ENCODE results near the gene CENPT. TPM values are rescaled to one million over a fixed set of nuclear protein-coding genes. Genes with fewer than 3 reads are reported as not detected.

The CENPT gene
- total and polyA plus RNA-seq, 2 of the 13 experiments (the other 11 are each of a cell fraction or from before 2014, with no cell fraction given): 40.9 to 43.3 TPM

DNA sequence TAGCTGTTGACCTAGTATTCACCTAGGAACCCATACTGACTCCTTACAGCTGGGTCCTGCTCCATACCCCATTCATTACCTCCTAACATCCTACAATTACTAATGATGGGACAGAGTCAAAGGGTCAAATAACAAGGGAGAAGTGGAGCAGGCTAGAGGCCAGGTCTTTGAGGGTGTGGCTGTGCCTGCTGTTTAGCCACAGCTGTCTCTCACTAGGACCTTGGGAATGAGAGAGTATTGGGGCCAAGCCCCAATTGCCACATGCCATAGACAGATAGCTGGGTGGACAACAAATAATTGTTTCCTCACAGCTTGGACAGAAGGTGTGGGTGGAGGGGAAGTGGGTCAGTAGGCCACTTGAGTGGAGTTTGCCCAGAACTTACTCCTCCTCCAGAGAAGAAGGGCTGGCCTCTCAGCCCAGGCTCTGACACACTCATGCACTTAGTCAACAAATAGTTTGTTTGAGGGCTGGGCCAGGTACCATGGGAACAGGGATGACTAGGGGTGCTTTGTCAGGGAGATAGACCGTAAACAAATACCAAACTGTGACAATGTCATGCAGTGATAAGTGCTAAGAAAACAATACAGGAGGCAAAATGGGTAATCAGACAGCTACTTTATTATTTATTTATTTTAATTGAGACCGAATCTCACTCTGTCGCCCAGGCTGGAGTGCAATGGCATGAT is 10.2 kb upstream of the CENPT start (continued):
- TF ChIP-seq NPAS2 (CRISPR knock-in tag; IDR thresholded peaks at IDR 0.05; ENCODE audit: borderline replicate concordance) (no peak), CEBPB (IDR thresholded peaks at IDR 0.05; ENCODE audit: borderline replicate concordance, low read depth, low read length) (peak; percentile 80; the same call in 1 of the 2 replicates), FOXK2 (IDR thresholded peaks at IDR 0.05) (0 out of 2 replicates have a peak, but pooled peaks have one; percentile 7), ZSCAN22 (CRISPR knock-in tag; IDR thresholded peaks at IDR 0.05) (no peak), MAFK (conservative IDR thresholded peaks at IDR 0.05 in 1 of 2, IDR thresholded peaks at IDR 0.05 in 1 of 2; ENCODE audit: low read length in 2 of 2) (peak in 1 of 2 experiments; percentile 24; a peak in 2 of 4 replicates), ZNF335 (CRISPR knock-in tag; IDR thresholded peaks at IDR 0.05) (0 out of 2 replicates have a peak, but pooled peaks have one; percentile 24), EHMT2 (IDR thresholded peaks at IDR 0.05; ENCODE audit: borderline replicate concordance, low read depth, low read length) (peak; percentile 26; the same call in 1 of the 2 replicates), ZNF713 (CRISPR knock-in tag; IDR thresholded peaks at IDR 0.05) (0 out of 2 replicates have a peak, but pooled peaks have one; percentile 90), KLF16 (CRISPR knock-in tag; IDR thresholded peaks at IDR 0.05) (peak in 1 of 2 experiments; percentile 73; a peak in 1 of 4 replicates), SOX13 (IDR thresholded peaks at IDR 0.05) (peak; percentile 47; the same call in 1 of the 2 replicates), SOX13 (CRISPR knock-in tag; conservative IDR thresholded peaks at IDR 0.05 in 1 of 2, IDR thresholded peaks at IDR 0.05 in 1 of 2) (peak in 1 of 2 experiments; percentile 79; a peak in 2 of 4 replicates), ZNF136 (CRISPR knock-in tag; IDR thresholded peaks at IDR 0.05; ENCODE audit: low read depth) (no peak), NFE2 (CRISPR knock-in tag; IDR thresholded peaks at IDR 0.05) (no peak), ZNF615 (CRISPR knock-in tag; IDR thresholded peaks at IDR 0.05; ENCODE audit: borderline replicate concordance) (no peak), SMARCE1 (IDR thresholded peaks at IDR 0.05; ENCODE audit: borderline replicate concordance) (no peak), ZNF253 (CRISPR knock-in tag; IDR thresholded peaks at IDR 0.05; ENCODE audit: borderline replicate concordance) (no peak), NCOR1 (IDR thresholded peaks at IDR 0.05; ENCODE audit: borderline replicate concordance, low read length) (peak; percentile 75; the same call in 1 of the 2 replicates)
- TF ChIP-seq, protein P1, sequence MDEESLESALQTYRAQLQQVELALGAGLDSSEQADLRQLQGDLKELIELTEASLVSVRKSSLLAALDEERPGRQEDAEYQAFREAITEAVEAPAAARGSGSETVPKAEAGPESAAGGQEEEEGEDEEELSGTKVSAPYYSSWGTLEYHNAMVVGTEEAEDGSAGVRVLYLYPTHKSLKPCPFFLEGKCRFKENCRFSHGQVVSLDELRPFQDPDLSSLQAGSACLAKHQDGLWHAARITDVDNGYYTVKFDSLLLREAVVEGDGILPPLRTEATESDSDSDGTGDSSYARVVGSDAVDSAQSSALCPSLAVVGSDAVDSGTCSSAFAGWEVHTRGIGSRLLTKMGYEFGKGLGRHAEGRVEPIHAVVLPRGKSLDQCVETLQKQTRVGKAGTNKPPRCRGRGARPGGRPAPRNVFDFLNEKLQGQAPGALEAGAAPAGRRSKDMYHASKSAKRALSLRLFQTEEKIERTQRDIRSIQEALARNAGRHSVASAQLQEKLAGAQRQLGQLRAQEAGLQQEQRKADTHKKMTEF (CRISPR knock-in tag; IDR thresholded peaks at IDR 0.05): peak; percentile 71
- TF ChIP-seq, protein P2, sequence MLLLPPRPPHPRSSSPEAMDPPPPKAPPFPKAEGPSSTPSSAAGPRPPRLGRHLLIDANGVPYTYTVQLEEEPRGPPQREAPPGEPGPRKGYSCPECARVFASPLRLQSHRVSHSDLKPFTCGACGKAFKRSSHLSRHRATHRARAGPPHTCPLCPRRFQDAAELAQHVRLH (CRISPR knock-in tag; IDR thresholded peaks at IDR 0.05; ENCODE audit: borderline replicate concordance, low read depth): 0 out of 2 replicates have a peak, but pooled peaks have one; percentile 15
- TF ChIP-seq, protein P3, sequence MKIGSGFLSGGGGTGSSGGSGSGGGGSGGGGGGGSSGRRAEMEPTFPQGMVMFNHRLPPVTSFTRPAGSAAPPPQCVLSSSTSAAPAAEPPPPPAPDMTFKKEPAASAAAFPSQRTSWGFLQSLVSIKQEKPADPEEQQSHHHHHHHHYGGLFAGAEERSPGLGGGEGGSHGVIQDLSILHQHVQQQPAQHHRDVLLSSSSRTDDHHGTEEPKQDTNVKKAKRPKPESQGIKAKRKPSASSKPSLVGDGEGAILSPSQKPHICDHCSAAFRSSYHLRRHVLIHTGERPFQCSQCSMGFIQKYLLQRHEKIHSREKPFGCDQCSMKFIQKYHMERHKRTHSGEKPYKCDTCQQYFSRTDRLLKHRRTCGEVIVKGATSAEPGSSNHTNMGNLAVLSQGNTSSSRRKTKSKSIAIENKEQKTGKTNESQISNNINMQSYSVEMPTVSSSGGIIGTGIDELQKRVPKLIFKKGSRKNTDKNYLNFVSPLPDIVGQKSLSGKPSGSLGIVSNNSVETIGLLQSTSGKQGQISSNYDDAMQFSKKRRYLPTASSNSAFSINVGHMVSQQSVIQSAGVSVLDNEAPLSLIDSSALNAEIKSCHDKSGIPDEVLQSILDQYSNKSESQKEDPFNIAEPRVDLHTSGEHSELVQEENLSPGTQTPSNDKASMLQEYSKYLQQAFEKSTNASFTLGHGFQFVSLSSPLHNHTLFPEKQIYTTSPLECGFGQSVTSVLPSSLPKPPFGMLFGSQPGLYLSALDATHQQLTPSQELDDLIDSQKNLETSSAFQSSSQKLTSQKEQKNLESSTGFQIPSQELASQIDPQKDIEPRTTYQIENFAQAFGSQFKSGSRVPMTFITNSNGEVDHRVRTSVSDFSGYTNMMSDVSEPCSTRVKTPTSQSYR (CRISPR knock-in tag; IDR thresholded peaks at IDR 0.05; ENCODE audit: borderline replicate concordance): 0 out of 2 replicates have a peak, but pooled peaks have one; percentile 57
- TF ChIP-seq, protein P4, sequence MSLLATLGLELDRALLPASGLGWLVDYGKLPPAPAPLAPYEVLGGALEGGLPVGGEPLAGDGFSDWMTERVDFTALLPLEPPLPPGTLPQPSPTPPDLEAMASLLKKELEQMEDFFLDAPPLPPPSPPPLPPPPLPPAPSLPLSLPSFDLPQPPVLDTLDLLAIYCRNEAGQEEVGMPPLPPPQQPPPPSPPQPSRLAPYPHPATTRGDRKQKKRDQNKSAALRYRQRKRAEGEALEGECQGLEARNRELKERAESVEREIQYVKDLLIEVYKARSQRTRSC (CRISPR knock-in tag; IDR thresholded peaks at IDR 0.05; ENCODE audit: low read depth): no peak
- TF ChIP-seq, protein P5, sequence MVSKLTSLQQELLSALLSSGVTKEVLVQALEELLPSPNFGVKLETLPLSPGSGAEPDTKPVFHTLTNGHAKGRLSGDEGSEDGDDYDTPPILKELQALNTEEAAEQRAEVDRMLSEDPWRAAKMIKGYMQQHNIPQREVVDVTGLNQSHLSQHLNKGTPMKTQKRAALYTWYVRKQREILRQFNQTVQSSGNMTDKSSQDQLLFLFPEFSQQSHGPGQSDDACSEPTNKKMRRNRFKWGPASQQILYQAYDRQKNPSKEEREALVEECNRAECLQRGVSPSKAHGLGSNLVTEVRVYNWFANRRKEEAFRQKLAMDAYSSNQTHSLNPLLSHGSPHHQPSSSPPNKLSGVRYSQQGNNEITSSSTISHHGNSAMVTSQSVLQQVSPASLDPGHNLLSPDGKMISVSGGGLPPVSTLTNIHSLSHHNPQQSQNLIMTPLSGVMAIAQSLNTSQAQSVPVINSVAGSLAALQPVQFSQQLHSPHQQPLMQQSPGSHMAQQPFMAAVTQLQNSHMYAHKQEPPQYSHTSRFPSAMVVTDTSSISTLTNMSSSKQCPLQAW (CRISPR knock-in tag; IDR thresholded peaks at IDR 0.05): 0 out of 2 replicates have a peak, but pooled peaks have one; percentile 44
